Measurements from ENCODE around the gene FHOD3. TPM values are rescaled to one million over a fixed set of nuclear protein-coding genes. Genes with fewer than 3 reads are reported as not detected.

Gene FHOD3
- total and polyA plus RNA-seq, 9 of the 15 experiments (the other 6 are each of a cell fraction or from before 2014, with no cell fraction given), result 0.11 TPM; not detected in 8

DNA sequence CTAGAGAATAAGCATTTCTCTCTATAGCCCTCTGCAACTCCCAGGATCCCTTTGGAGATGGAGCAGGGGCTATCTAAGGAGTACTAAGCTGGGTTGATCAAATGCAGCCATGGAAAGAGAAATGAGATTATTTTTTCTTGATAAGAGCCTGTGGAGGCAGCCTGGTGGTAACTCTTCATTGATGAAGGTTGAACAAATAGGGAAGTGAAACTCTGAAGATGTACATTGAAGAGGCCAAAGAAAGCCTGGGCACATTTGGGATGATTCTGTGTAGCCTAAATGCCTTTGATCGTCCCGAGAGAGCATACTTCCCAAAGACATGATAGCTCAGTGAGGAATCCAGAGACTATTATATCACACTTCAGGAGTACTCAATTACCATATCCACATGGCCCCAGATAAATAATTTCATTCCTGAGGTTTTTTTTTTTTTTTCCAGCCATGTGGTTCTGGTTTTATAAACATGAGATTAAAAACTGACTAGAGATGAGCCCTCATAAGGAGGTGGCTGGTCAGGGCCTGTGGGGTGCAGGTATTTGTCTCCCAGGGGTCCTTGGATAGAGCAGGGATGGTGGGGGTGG is 338.8 kb downstream of the FHOD3 start (continued):
- TF ChIP-seq, protein P1, sequence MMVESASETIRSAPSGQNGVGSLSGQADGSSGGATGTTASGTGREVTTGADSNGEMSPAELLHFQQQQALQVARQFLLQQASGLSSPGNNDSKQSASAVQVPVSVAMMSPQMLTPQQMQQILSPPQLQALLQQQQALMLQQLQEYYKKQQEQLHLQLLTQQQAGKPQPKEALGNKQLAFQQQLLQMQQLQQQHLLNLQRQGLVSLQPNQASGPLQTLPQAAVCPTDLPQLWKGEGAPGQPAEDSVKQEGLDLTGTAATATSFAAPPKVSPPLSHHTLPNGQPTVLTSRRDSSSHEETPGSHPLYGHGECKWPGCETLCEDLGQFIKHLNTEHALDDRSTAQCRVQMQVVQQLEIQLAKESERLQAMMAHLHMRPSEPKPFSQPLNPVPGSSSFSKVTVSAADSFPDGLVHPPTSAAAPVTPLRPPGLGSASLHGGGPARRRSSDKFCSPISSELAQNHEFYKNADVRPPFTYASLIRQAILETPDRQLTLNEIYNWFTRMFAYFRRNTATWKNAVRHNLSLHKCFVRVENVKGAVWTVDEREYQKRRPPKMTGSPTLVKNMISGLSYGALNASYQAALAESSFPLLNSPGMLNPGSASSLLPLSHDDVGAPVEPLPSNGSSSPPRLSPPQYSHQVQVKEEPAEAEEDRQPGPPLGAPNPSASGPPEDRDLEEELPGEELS (CRISPR knock-in tag; IDR thresholded peaks at IDR 0.05; ENCODE audit: borderline replicate concordance), result no peak
- no peak for TF ChIP-seq HMG20A (CRISPR knock-in tag; conservative IDR thresholded peaks at IDR 0.05)
- TF ChIP-seq SIN3B (IDR thresholded peaks at IDR 0.05; ENCODE audit: low read depth), result no peak
- TF ChIP-seq KHSRP (IDR thresholded peaks at IDR 0.05), result no peak

DNA sequence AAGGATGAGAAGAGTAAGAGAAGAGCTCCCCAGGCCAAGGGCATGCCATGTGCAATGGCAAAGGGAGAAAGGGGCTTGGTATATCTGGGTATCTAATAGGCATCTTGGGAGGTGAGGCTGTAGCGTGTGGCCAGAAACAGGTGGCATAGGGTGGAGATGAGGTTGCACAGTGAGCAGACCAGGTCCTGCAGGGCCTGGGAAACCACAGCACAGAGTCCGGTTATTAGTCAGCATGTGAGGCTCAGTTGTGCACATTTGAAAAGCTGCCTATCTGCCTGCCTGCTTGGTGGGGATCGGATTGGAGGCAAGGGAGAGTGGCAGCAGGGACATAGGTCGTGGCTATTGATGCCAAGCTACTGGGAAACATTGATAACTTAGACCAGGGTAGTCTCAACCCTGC is 340.7 kb downstream of the FHOD3 start:
- 0% methylated on average over 4 of the region's 4 CpGs for WGBS (ENCODE audit: insufficient coverage, low coverage, missing lambda C conversion rate)
- Histone ChIP-seq H3K79me2 (ENCODE audit: control insufficient read depth, insufficient read depth, low read length) (no peaks in the 10 kb centered on the region), H3K9ac (ENCODE audit: insufficient read depth in 1 of 2, low read depth in 2 of 2, low read length in 2 of 2) (no peak overlapping the region), H3K36me3 (ENCODE audit: control insufficient read depth, insufficient read depth, low read length) (no peaks in the 10 kb centered on the region), H3K27me3 (ENCODE audit: control insufficient read depth in 2 of 2, insufficient read depth in 2 of 2, low read length in 2 of 2) (peaks cover 0 to 13% of the 10 kb centered on the region in 2 experiments; a peak in 3 of 5 replicates), H3K9me1 (ENCODE audit: control insufficient read depth, insufficient read depth, low read length) (no peaks in the 10 kb centered on the region), H4K20me1 (replicated peaks; ENCODE audit: control insufficient read depth, insufficient read depth, low read length) (no peaks in the 10 kb centered on the region; the same call in 1 of the 2 replicates), H2AFZ (ENCODE audit: low read depth, low read length) (no peak overlapping the region), H3K27ac (ENCODE audit: extremely low read depth, low read depth, low read length) (no peak overlapping the region), H3K4me2 (ENCODE audit: insufficient read depth, low read length) (no peak overlapping the region), H3K4me1 (replicated peaks in 1 of 2; ENCODE audit: control insufficient read depth in 2 of 2, insufficient read depth in 2 of 2, low read length in 2 of 2) (no peaks in the 10 kb centered on the region), H3K9me3 (replicated peaks; ENCODE audit: control insufficient read depth, insufficient read depth, low read depth, low read length) (no peaks in the 10 kb centered on the region), H3K4me3 (no peak overlapping the region)
- ATAC-seq (no peak), DNase-seq (ENCODE audit: extremely low read depth in 1 of 4, low spot score in 3 of 4) (no peak), FAIRE-seq (no peak)
- TF ChIP-seq RBM17 (IDR thresholded peaks at IDR 0.05; ENCODE audit: borderline replicate concordance, low read depth, low read length) (no peak), MCM3 (IDR thresholded peaks at IDR 0.05) (no peak)
- TF ChIP-seq, protein P2, sequence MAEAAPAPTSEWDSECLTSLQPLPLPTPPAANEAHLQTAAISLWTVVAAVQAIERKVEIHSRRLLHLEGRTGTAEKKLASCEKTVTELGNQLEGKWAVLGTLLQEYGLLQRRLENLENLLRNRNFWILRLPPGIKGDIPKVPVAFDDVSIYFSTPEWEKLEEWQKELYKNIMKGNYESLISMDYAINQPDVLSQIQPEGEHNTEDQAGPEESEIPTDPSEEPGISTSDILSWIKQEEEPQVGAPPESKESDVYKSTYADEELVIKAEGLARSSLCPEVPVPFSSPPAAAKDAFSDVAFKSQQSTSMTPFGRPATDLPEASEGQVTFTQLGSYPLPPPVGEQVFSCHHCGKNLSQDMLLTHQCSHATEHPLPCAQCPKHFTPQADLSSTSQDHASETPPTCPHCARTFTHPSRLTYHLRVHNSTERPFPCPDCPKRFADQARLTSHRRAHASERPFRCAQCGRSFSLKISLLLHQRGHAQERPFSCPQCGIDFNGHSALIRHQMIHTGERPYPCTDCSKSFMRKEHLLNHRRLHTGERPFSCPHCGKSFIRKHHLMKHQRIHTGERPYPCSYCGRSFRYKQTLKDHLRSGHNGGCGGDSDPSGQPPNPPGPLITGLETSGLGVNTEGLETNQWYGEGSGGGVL (CRISPR knock-in tag; IDR thresholded peaks at IDR 0.05), result no peak
- intact Hi-C loops (cut with micrococcal nuclease) (no loop called here), in situ Hi-C loops (cut with MboI) (no loop called here)
- POLR2A ChIA-PET, result no interaction called here
- no TSS peak for BruUV-seq (replicated peaks)
- CTCF ChIA-PET (ENCODE audit: low intra/inter-chr PET ratio), result no interaction called here

All from K562 (cell line).